NCI-H2171 treated with DMSO at 0.1 percent for 48 hours (cell line): ENCODE measurements around the gene KCTD4.
A peak's percentile ranks its signal among the peaks of the same experiment; 100 is the strongest.
"Not testable (repeated sequence)": the region's sequence is repeated elsewhere in the genome, so short reads cannot be mapped to it uniquely, and the experiment has no call there.

Source experiments
- DNase-seq: peaks from one replicate; lab custom pipeline; 2025; lab: John Stamatoyannopoulos, UW

Gene KCTD4

GRCh38 chr13:45215392-45216077, 14.7 kb upstream of the KCTD4 start:
- no peak for DNase-seq

- no peak for DNase-seq
Measured at GRCh38 chr13:45209229-45209628, 8.4 kb upstream of the KCTD4 start.

- no peak for DNase-seq
Measured at GRCh38 chr13:45208132-45208531, 7.3 kb upstream of the KCTD4 start.

- DNase-seq: peak; percentile 93
Measured at GRCh38 chr13:45207319-45207718, 6.5 kb upstream of the KCTD4 start.

- DNase-seq: peak; percentile 32
Measured at GRCh38 chr13:45206340-45206739, 5.5 kb upstream of the KCTD4 start.

GRCh38 chr13:45205124-45205523, 4.3 kb upstream of the KCTD4 start:
- DNase-seq: no peak

- DNase-seq: no peak
Measured at GRCh38 chr13:45199711-45200110, 1.1 kb downstream of the KCTD4 start.

GRCh38 chr13:45198924-45199323, 1.9 kb downstream of the KCTD4 start:
- DNase-seq: no peak

GRCh38 chr13:45198041-45198440, 2.8 kb downstream of the KCTD4 start:
- no peak for DNase-seq

GRCh38 chr13:45196622-45197021, 4.2 kb downstream of the KCTD4 start:
- no peak for DNase-seq

GRCh38 chr13:45196096-45196495, 4.7 kb downstream of the KCTD4 start:
- no peak for DNase-seq

GRCh38 chr13:45195421-45195820, 5.4 kb downstream of the KCTD4 start:
- no peak for DNase-seq

- no peak for DNase-seq
Measured at GRCh38 chr13:45194081-45194939, 6.5 kb downstream of the KCTD4 start.

- DNase-seq: no peak
Measured at GRCh38 chr13:45191874-45192273, 9.0 kb downstream of the KCTD4 start.

GRCh38 chr13:45189511-45189910, 11.3 kb downstream of the KCTD4 start:
- not testable (repeated sequence) for DNase-seq

- not testable (repeated sequence) for DNase-seq
Measured at GRCh38 chr13:45189077-45189476, 11.8 kb downstream of the KCTD4 start.

- no peak for DNase-seq
Measured at GRCh38 chr13:45185286-45185685, 15.6 kb downstream of the KCTD4 start.

GRCh38 chr13:45184693-45185092, 16.2 kb downstream of the KCTD4 start:
- DNase-seq: no peak

- no peak for DNase-seq
Measured at GRCh38 chr13:45180713-45181601, 19.9 kb downstream of the KCTD4 start.

- no peak for DNase-seq
Measured at GRCh38 chr13:45180303-45180702, 20.5 kb downstream of the KCTD4 start.

- DNase-seq: no peak
Measured at GRCh38 chr13:45179428-45179827, 21.4 kb downstream of the KCTD4 start.
